BJ (cell line): Measurements from ENCODE around the gene OBSCN. TPM values are rescaled to one million over a fixed set of nuclear protein-coding genes. Genes with fewer than 3 reads are reported as not detected.

Experiments used
- CTCF ChIA-PET: fragments of 350-600 bp; formaldehyde crosslinking; extraction: SDS; loops from one replicate; lab custom pipeline; 2021; ENCODE audit warnings: antibody characterized with exemption, inconsistent platforms; lab: Yijun Ruan, JAX
- POLR2A ChIA-PET: fragments of 300-600 bp; sonication (Branson Sonifier 250); formaldehyde crosslinking; extraction: SDS; loops from one replicate; lab custom pipeline; 2021; ENCODE audit warnings: antibody characterized with exemption; lab: Charles Lee
- DNase-seq: peaks from one replicate; pipeline ENCODE4 v3.0.0-alpha.2; 2011; ENCODE audit warnings: low read depth
- H3K27me3 ChIP-seq: 2 replicates; pipeline ENCODE4 v1.6.0; 2011; ENCODE audit warnings: low read length; ENCODE audit not compliant: control insufficient read depth, insufficient read depth
- H3K36me3 ChIP-seq: 2 replicates; pipeline ENCODE4 v1.5.1; 2011; ENCODE audit warnings: low read length; ENCODE audit not compliant: control insufficient read depth, insufficient read depth
- H3K4me3 ChIP-seq: 2 replicates; pipeline ENCODE4 v1.5.1; 2011; ENCODE audit warnings: low read depth, mild to moderate bottlenecking, control low read depth, low read length
- polyA plus RNA-seq: library from polyadenylated mRNA; depleted of rRNA; stranded (reverse); fragments of >200 nt; gene quantifications from 2 replicates; pipeline ENCODE4 v1.2.3, GENCODE V29; 2011
- TF ChIP-seq, protein P1 (sequence below): IDR thresholded peaks from 2 replicates; pipeline ENCODE4 v1.5.1; 2011; ENCODE audit warnings: low read depth, mild to moderate bottlenecking, control low read depth, inconsistent platforms, low read length, moderate library complexity; ENCODE audit not compliant: insufficient read depth

Gene OBSCN
- polyA plus RNA-seq, 1 experiment = 2.9 TPM

GRCh38 chr1:228276901-228277490 lies 69.2 kb downstream of the OBSCN start:
- Histone ChIP-seq H3K36me3 (peaks cover 8% of the 10 kb centered on the region), H3K27me3 (no peaks in the 10 kb centered on the region), H3K4me3 (no peak overlapping the region)
- TF ChIP-seq, protein P1, sequence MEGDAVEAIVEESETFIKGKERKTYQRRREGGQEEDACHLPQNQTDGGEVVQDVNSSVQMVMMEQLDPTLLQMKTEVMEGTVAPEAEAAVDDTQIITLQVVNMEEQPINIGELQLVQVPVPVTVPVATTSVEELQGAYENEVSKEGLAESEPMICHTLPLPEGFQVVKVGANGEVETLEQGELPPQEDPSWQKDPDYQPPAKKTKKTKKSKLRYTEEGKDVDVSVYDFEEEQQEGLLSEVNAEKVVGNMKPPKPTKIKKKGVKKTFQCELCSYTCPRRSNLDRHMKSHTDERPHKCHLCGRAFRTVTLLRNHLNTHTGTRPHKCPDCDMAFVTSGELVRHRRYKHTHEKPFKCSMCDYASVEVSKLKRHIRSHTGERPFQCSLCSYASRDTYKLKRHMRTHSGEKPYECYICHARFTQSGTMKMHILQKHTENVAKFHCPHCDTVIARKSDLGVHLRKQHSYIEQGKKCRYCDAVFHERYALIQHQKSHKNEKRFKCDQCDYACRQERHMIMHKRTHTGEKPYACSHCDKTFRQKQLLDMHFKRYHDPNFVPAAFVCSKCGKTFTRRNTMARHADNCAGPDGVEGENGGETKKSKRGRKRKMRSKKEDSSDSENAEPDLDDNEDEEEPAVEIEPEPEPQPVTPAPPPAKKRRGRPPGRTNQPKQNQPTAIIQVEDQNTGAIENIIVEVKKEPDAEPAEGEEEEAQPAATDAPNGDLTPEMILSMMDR = no peak
- ChIA-PET CTCF (interaction anchor here (1.1 to 1.3 kb wide), 2 partner anchors 40 to 50 kb away, joined by 3 read pairs; no protein-coding TSS in a partner anchor), POLR2A (no interaction called here)
- no peak for DNase-seq

GRCh38 chr1:228277491-228278431 lies 69.9 kb downstream of the OBSCN start:
- Histone ChIP-seq H3K27me3 (no peaks in the 10 kb centered on the region), H3K36me3 (peaks cover 8% of the 10 kb centered on the region), H3K4me3 (no peak overlapping the region)
- POLR2A ChIA-PET = no interaction called here
- no peak for DNase-seq
- CTCF ChIA-PET = interaction anchor here (1.1 kb wide), 1 partner anchor 51 kb away, joined by 3 read pairs; no protein-coding TSS in a partner anchor
- TF ChIP-seq, protein P1 = no peak

DNA sequence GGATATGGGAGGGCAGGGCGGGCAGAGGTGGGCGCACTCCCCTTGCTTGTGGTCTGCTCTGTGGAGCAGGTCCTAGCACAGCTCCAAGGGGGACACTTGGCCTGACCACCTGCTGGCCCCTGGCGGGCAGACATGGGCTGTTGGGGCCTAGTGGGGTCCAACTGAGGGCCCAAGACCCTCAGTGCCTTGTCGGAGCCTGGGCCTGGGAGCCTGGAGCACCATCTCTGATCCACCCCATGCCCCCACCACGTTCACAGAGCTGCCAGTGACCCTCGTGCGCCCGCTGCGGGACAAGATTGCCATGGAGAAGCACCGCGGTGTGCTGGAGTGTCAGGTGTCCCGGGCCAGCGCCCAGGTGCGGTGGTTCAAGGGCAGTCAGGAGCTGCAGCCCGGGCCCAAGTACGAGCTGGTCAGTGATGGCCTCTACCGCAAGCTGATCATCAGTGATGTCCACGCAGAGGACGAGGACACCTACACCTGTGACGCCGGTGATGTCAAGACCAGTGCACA lies 70.6 kb downstream of the OBSCN start:
- Histone ChIP-seq H3K4me3 (no peak overlapping the region), H3K27me3 (no peaks in the 10 kb centered on the region), H3K36me3 (peaks cover 8% of the 10 kb centered on the region)
- CTCF ChIA-PET = no interaction called here
- POLR2A ChIA-PET = no interaction called here
- TF ChIP-seq, protein P1 = no peak
- DNase-seq = no peak

DNA sequence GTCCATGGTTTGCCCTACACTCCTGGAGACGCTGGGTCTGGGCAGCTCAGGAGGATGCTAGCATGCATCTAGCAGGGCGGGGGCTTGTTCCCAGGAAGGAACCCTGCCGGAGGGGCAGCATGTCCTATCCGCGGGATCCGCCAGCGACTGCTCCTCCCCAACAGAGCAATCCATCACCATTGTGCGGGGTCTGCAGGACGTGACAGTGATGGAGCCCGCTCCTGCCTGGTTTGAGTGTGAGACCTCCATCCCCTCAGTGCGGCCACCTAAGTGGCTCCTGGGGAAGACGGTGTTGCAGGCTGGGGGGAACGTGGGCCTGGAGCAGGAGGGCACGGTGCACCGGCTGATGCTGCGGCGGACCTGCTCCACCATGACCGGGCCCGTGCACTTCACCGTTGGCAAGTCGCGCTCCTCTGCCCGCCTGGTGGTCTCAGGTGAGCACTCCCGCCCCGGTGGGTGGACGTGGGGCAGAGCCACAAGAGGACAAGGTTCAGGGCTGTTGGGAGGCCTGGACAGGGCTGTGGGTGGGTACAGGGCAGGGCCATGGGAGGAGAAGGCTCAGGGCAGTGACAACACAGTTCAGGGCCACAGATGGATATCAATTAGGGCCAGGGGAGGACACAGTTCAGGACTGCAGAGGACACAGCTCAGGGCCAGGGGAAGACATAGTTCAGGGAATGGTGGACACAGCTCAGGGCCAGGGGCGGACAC lies 71.3 kb downstream of the OBSCN start:
- H3K27me3 ChIP-seq = no peaks in the 10 kb centered on the region
- no peak for DNase-seq
- TF ChIP-seq, protein P1 = no peak
- ChIA-PET POLR2A (no interaction called here), CTCF (no interaction called here)
- H3K4me3 ChIP-seq = no peak overlapping the region
- peaks cover 10% of the 10 kb centered on the region for H3K36me3 ChIP-seq

- CTCF ChIA-PET = interaction anchor here (0.7 kb wide), 1 partner anchor 115 kb away, joined by 3 read pairs; no protein-coding TSS in a partner anchor
- POLR2A ChIA-PET = no interaction called here
- DNase-seq = no peak
Measured at GRCh38 chr1:228279722-228280105, 71.9 kb downstream of the OBSCN start.

More at GRCh38 chr1:228279722-228280105, 71.9 kb downstream of the OBSCN start:
- TF ChIP-seq, protein P1 = no peak
- Histone ChIP-seq H3K27me3 (no peaks in the 10 kb centered on the region), H3K36me3 (peaks cover 12% of the 10 kb centered on the region), H3K4me3 (no peak overlapping the region)
